ENCODE data around the gene RAMP3.

DNA sequence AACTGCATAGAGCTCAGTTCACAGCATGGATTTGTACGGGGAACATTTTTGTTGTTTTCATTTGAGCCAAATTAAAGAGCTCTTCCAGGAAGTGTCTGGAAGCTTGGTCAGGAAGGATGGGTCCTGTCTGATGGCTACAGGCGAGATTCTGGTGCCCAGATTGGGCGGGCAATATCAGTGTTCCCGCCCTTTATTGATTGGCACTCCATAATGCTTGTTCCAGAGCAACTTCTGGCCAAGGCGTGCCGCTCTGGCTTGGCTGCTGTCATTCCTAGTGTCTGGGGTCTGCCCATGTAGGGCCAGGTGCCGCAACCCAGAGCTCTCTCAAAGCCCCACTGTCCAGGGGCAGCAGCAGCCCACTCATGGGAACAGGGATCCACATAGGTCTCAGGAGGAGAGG is 45.9 kb downstream of the RAMP3 start:
- TF ChIP-seq POLR2AphosphoS5 (IDR thresholded peaks at IDR 0.05; ENCODE audit: borderline replicate concordance, low read depth, low read length): no peak
- TF ChIP-seq EZH2 (IDR thresholded peaks at IDR 0.05): no peak
- TF ChIP-seq FOXP2 (optimal IDR thresholded peaks at IDR 0.05; ENCODE audit: control extremely low read depth, extremely low read length, insufficient read depth): no peak

All from SK-N-MC (cell line).